ENCODE results near the gene IGF1R.

IGF1R gene

GRCh38 chr15:98648654-98649471 is 524 bp downstream of the IGF1R start:
- no peak for DNase-seq

DNA sequence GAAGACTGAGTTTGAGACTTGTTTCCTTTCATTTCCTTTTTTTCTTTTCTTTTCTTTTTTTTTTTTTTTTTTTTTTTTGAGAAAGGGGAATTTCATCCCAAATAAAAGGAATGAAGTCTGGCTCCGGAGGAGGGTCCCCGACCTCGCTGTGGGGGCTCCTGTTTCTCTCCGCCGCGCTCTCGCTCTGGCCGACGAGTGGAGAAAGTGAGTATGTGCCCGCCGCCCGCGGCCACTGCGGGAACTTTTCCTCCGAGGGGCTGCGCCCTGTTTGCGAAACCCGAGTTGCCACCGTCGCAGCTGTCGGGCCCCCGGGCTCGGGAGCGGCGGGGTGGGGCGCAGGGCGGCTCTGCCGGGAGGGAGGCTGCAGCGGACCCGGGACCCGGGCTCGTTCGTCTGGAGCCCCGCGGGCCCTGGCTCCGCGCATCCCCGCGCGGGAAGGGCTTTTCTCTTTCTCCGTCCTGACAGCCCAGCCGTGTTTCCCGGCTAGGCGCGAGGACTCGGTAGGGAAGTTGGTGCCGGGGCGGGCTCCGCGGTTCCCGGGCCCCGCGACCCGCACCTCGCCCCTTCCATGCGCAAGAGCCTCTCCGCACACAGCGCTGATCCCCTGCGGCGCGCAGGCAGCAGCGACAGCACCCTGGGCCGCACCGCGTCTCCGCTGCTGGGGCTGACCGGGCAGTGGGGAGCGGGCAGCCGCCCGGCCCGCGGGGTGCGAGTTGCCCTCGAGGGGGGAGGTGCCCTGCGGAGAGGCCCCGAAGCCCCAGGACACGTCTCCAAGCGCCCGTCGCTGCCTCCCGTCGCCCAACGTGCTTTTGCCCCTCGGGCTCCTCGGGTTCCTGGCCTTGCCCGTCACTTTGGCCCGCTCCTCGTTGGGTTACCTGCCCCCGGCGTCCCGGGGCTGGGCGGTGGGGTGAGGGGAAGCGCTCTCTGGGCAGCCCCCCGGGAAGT is 1.4 kb downstream of the IGF1R start:
- DNase-seq, result no peak

DNA sequence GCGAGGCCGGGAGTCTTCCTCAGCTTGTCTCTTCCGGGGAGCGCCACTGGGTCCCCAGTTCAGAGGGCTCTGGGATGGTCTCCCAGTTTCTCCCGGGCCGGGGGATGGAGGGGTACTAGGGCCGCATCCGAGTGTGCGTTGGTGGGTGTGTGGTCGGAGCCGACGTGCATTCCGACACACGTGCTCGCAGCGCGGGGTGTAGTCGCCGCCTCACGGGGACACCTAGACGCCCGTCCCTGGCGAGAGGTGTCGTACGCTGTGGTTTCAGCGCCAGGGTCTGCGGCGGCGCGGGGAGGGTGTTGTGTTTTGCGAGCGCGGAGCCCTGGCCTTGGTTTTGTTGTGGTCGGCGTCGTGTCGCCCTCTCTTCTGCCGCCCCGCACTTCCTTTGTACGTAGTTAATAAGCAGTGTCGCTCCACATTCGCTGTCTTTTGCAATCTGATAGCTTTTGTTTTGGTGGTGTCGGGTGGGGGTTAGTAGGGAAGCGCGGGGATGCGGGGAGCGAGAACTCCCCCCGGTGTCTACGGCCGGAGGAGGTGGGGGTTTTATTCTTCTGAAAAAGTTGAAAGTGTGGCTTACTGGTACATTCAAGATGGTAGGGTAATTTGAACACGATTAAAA is 2.2 kb downstream of the IGF1R start:
- no peak for DNase-seq

DNA sequence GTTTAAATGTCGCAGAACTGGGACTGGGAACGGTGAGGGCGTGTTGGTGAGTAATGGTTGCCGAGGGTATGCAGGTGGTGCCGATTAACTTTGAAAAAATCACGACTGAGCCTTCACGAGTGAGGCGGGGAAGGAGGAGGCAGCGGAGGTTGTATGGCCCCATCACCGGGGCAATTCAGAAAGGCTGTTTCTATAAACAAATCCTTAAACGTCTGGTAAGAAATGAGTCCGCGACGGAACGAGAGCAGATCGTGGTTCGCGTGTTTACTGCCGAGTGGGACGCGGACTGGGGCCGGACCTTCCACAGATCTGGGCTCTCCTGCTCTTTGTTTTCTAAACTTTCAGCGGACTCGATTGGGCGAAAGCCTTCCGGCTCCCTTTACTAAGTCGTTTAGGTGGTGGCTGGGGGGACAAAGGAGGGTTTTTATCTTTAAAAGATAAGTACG is 2.7 kb downstream of the IGF1R start:
- DNase-seq, result no peak

DNA sequence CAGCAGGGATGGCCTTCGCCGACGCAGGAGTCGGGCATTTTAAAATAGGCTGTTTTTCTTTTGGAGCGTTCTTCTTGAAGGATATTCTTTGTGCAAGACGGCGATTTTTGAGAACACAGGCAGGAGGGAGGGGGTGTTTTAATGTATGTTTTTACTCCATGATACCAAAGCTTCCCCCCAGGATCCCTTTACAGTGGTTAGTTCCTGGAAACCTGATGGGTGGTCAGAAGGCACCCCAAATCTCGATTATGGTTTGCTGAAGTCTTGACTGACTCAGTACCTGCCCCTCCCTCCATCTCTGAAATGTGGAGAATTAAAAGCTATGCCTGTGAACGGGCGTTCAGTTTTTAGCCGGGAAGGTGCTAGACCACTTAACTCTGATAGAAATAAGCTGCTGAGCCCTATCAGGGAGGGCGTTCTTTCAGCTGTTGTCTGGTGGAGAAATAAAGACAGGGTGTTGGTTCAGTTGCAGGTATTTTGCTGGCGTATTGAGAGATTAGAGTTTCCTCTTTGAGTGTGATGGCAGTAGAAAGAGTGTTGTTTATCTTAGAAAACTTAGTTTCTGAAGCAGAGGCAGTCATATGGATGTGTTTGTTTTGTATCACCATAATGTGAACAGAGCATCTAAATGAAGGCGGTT is 3.4 kb downstream of the IGF1R start:
- no peak for DNase-seq

GRCh38 chr15:98653686-98654085 is 5.3 kb downstream of the IGF1R start:
- DNase-seq, result no peak

DNA sequence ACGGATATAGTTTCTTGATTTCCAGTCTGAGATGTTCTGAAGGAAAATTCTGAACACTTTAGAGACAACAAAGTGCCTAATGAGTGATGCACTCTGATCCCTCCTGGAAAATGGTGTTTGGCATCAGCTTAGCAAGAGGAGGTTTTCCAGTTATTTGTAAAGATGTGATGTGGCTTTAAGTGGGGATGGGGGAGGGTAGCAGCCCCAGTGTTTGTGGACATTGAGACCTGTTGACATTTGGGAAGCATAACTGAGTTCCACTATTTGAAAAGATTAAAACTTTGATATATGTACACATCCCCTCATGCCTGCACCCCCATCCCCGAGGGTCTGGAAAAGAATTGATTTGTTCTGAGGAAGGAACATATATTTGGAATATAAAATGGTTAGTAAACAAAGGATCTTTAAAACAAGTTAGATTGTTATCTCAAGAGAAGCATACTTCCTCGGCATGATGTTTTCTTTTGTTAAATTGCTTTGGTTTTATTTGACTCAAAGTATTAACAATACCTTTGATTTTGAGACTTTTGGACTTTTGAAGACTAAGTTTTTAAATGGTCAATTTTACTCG is 6.5 kb downstream of the IGF1R start:
- DNase-seq, result no peak

GRCh38 chr15:98655732-98656131 is 7.4 kb downstream of the IGF1R start:
- no peak for DNase-seq

- DNase-seq, result no peak
Measured at GRCh38 chr15:98657721-98658120, 9.4 kb downstream of the IGF1R start.

DNA sequence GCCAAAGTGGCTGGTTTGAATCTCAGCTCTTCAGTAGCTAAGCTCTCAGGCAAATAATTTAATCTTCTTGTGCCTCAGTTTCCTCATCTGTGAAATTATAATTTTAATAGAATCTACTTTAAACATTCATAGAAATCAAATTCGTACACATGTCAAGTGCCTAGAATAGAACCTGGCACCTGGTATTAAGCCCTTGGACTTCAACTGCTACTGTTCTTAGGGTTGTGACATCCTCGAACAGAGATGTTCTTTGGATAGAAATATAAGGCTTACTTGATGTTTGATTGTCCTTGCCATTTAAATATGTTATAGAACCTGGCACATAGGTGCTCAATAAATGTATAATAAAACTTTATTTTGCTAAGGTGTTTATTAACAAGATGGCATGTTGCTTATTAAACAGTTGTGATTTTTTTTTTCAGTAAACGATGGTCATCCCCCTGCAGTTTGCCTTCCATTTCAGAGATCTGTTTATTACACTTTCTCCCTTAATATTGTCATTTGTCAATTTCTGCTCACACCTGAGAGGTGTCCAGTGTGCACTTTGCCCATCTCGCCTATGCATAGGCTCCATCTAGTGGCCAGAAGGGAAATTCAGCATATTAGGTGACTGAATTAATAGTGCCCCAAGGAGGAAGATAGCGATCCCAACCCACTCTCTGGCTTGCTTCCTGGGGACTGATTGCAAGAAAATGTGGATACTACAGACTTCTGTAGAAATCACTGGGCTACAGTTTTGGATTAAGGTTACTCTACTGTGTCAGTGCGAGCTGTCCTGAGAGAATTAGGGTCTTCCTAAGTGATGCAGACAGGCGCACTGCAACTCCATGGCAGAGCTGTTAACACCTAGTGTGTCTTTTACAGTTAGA is 10.7 kb downstream of the IGF1R start:
- DNase-seq, result no peak

GRCh38 chr15:98660055-98660454 is 11.7 kb downstream of the IGF1R start:
- no peak for DNase-seq

DNA sequence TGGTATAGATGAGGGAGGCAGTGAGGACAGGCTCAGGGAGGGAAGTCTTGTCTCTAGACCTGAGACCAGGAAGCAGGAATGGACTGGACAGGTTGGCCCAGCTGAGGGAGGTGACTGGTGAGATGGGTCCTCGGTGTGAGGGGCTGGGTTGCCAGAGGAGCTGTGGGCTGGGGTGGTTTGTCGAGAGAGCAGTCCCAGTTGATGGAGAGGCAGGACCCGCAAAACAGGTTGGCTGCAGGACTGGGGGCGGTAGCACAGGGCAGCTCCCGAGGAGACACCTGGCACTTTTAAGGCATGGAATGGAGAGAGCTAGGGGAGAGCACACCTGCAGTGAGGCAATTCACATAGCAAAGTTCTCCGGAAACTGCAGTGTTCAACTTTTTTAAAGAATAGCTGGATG is 14.7 kb downstream of the IGF1R start:
- no peak for DNase-seq

DNA sequence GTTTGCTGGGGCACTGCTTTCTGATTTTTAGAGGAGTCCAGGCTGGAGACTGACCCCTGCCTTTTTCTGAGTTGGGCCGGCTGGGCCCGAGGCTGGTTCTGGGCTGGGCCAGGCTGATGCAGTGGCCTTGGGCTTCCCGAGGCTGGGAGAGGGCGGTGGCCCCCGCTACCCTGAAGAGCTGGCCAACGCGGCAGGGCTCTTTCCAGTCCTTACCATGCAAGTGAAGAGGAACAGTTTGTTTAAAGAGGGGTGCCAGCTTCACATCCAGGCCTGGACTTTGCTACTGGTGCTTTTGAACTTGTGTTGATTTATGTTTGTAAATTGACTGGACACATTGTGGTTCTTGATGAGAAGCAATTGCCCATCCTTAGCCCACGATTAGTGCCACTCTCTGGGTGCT is 15.3 kb downstream of the IGF1R start:
- no peak for DNase-seq

DNA sequence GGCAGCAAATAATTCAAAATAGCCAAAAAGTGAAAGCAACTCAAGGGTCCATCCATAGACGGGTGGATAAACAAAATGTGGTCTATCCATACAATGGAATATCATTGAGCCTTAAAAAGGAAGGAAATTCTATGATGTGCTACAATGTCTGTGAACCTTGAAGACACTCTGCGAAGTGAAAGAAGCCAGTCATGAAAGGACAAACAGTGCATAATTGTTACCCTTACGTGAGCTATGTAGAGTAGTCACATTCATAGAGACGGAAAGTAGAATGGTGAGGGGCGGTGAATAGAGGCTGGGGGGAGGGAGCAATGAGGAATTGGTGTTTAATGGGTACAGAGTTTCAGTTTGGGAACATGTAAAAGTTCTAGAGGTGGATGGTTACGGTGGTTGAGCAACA is 18.1 kb downstream of the IGF1R start:
- DNase-seq, result no peak

DNA sequence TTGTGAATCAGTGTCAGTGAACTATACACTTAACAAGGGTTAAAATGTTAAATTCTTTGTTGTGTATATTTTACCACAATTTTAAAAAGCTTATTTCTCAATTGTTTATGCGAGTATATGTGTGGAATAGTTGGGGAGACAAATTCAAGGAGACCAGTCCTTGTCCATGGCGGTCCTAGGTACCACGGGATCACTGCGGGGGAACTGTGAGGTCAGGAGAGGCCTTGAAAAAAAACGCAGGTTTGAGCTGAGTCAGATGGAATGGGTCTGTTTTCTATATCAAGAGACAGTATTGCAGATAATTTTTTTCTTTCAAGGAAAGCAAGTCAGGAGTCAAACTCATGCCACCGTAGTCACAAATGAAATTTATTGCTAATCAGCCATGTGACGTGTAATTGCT is 18.5 kb downstream of the IGF1R start:
- DNase-seq, result no peak

DNA sequence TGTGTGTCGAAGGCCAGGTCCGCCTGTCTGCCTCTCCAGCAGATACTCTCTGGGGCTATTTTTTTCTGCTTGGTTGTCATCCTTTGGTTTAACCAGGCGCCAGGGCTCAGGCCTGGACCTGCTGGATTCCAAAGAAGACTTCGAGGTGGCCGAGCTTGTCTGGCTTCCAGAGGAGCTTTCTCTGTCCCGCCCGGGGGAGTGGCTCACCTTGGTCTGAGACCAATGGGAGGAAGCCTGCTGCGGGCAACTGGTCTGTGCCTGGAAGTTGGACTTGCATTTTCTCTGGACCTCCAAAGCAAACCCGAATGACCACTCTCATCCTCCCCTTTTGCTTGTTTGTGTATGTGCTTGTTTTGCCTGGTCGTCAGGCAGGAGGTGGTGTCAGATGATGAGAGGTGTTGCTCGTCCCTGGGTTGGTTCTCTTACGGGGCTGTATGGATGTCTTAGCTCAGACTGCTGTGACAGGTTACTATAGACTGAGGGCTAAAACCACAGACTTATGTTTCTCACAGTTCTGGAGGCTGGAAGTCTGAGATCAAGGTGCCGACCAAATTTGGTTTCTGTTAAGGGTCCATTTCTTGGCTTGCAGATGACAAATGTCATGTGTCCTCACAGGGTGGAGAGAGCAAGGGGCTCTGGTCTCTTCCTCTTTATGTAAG is 19.3 kb downstream of the IGF1R start:
- DNase-seq, result no peak

- no peak for DNase-seq
Measured at GRCh38 chr15:98668566-98669308, 20.4 kb downstream of the IGF1R start.

DNA sequence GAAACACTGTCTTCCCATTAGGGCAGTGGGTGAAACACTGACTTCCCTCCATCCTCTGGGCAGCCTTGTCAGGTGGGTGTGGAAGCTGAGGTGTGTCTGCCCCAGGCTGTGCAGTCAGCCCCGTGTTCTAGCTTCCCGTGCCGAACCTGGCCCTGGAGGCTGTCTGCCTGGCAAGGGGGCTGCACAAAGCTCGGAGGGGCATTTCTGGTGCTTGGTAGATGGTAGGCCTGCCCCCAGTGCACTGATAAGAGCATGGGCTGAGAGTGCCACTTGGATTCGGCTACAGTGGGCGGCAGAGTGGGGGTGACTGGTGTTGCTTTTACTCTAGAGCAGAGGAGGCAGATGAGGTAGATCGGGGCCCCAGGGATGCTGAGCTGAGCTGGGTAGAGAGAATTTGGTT is 21.3 kb downstream of the IGF1R start:
- DNase-seq, result no peak

DNA sequence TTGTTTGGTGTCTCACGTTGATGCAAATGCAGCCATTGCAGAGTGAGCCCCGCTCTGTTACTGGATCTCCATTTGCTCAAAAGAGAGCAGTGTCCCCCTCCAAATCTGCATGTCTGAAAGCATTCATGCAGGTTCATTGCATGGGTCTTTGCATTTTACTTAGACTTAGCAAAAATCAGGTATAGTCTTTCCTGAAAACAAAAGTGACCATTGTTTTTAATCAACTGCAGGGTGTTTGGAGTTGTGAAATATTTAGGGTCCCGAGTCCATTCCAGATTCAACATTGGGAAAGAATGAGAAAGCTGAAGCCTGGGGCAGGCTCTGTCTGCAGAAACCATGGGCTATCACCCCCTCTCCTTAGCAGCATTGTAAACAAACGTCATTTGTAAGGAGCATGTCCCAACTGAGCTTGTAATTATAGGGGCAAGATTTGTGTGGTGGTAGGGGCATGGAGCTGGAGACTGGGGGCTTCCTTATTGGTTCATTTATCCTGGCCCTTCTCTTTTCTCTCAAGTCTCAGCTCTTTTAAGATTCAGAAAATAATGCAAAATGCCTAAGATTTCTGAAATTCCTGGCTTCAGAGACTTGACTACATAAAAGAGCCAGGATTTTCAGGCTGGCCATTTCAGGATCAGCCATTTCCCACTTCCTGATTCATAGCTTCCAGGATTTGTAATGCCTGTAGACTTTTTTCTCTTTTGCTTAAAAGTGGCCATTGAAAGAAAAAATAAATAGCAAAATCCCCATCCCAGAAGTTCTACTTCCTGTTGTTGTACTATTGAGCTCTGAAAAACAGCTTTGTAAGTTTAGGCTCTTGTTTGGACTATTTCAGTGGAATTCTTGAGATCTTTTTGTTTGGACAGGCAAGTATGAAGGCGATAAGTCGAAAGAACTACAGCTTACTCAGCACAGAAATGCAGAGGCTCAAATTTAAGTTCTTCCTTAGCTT is 23.0 kb downstream of the IGF1R start:
- no peak for DNase-seq

Data from DMS79 (cell line).